Measurements from ENCODE around the gene MIPEP.

DNA sequence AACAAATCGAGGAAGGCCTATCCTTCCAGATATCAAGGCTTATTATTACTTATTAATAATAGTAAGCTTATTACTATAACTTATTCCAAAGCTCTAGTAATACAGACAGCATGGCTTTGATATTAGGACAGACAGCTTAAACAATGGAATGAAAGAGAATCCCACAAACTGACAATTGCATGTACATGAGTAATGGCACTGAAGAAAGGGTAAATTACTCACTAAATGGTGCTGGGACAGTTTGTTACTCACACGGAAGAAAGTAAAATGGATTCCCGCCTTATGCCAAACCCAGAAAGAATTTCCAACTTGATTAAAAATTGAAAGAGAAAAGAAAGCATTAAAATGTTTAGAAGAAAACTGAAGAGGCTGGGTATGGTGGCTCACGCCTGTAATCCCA lies 60.3 kb downstream of the MIPEP start:
- TF ChIP-seq, protein P1, sequence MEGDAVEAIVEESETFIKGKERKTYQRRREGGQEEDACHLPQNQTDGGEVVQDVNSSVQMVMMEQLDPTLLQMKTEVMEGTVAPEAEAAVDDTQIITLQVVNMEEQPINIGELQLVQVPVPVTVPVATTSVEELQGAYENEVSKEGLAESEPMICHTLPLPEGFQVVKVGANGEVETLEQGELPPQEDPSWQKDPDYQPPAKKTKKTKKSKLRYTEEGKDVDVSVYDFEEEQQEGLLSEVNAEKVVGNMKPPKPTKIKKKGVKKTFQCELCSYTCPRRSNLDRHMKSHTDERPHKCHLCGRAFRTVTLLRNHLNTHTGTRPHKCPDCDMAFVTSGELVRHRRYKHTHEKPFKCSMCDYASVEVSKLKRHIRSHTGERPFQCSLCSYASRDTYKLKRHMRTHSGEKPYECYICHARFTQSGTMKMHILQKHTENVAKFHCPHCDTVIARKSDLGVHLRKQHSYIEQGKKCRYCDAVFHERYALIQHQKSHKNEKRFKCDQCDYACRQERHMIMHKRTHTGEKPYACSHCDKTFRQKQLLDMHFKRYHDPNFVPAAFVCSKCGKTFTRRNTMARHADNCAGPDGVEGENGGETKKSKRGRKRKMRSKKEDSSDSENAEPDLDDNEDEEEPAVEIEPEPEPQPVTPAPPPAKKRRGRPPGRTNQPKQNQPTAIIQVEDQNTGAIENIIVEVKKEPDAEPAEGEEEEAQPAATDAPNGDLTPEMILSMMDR (conservative IDR thresholded peaks at IDR 0.05): no peak
- TF ChIP-seq EZH2 (IDR thresholded peaks at IDR 0.05; ENCODE audit: low read depth): no peak

All from PC-9 (cell line).